Tibial nerve (tissue), 4 donors: Measurements from ENCODE around the gene KPNA1. TPM values are rescaled to one million over a fixed set of nuclear protein-coding genes. Genes with fewer than 3 reads are reported as not detected.

Experiments
- DNase-seq, 2 donors: peaks; one replicate each; pipeline ENCODE4 v3.0.0-alpha.2; 2019; ENCODE audit warnings: low spot score in 2 of 2
- H3K27ac ChIP-seq, 4 donors: fragments of 200-600 bp; sonication (generic) in 3 of 4; one replicate each; pipeline ENCODE4 v1.5.1; 2017 to 2019; ENCODE audit warnings: mild to moderate bottlenecking in 1 of 4
- H3K27me3 ChIP-seq, 2 donors: fragments of 200-600 bp; sonication (generic) in 1 of 2; one replicate each; pipeline versions ENCODE4 v1.5.1 to v1.6.0; 2017 to 2019
- H3K36me3 ChIP-seq, 3 donors: fragments of 200-600 bp; sonication (generic); one replicate each; pipeline ENCODE4 v1.5.1; 2018 to 2019
- H3K4me1 ChIP-seq, 4 donors: fragments of 200-600 bp; sonication (generic) in 3 of 4; one replicate each; pipeline ENCODE4 v1.5.1; 2017 to 2019
- H3K4me3 ChIP-seq, 4 donors: fragments of 200-600 bp; sonication (generic) in 3 of 4; one replicate each; pipeline ENCODE4 v1.5.1; 2017 to 2019; ENCODE audit warnings: mild to moderate bottlenecking in 1 of 4, moderate library complexity in 1 of 4
- H3K9me3 ChIP-seq, 4 donors: fragments of 200-600 bp; sonication (generic) in 3 of 4; one replicate each; pipeline ENCODE4 v1.5.1; 2017 to 2019
- CTCF ChIP-seq, 5 experiments: fragments of 200-600 bp in 3 of 5; fragments of 450-650 bp in 2 of 5; sonication (generic) in 3 of 5; IDR thresholded peaks; one replicate each; pipeline ENCODE4 v1.5.1; 2016 to 2019; ENCODE audit warnings: antibody characterized with exemption in 5 of 5, mild to moderate bottlenecking in 3 of 5, moderate library complexity in 2 of 5
- EP300 ChIP-seq, 2 donors: sonication (generic); formaldehyde crosslinking; IDR thresholded peaks; one replicate each; pipeline ENCODE4 v1.6.1; 2017; ENCODE audit warnings: antibody characterized with exemption in 2 of 2, mild to moderate bottlenecking in 1 of 2
- POLR2A ChIP-seq, 2 donors: fragments of 450-650 bp; IDR thresholded peaks; one replicate each; pipeline ENCODE4 v1.6.1; 2017; ENCODE audit warnings: antibody characterized with exemption in 2 of 2, mild to moderate bottlenecking in 2 of 2, moderate library complexity in 2 of 2
- WGBS, 2 donors: methylation state at CpG; one replicate each; pipeline ENCODE4 v1.1.5; 2018; 5-methylcytosine and 5-hydroxymethylcytosine counted together
- total RNA-seq, 4 donors: library from RNA; depleted of rRNA; stranded (reverse); fragments of >200 nt; gene quantifications; one replicate each; pipeline ENCODE4 v1.1.0, GENCODE V29; 2016

KPNA1 gene
- total RNA-seq, 4 donors from 2014 or later = 36.8 to 46.5 (median 41.8) TPM

- Histone ChIP-seq H3K36me3 (peaks cover 0 to 60% (median 0%) of the 10 kb centered on the region in 3 donors), H3K4me1 (no peaks in the 10 kb centered on the region), H3K4me3 (no peak overlapping the region), H3K27ac (no peak overlapping the region), H3K9me3 (no peaks in the 10 kb centered on the region), H3K27me3 (no peaks in the 10 kb centered on the region)
- WGBS, 2 donors = 57 to 62% methylated on average over 6 of the region's 6 CpGs
- TF ChIP-seq CTCF (IDR thresholded peaks at IDR 0.05) (no peak), POLR2A (IDR thresholded peaks at IDR 0.05) (no peak), EP300 (IDR thresholded peaks at IDR 0.05) (no peak)
- DNase-seq = no peak
Measured at GRCh38 chr3:122403489-122403888, 111.2 kb downstream of the KPNA1 start.

- no peak overlapping the region for H3K27ac ChIP-seq
- no peaks in the 10 kb centered on the region for H3K27me3 ChIP-seq
- TF ChIP-seq POLR2A (IDR thresholded peaks at IDR 0.05) (no peak), CTCF (IDR thresholded peaks at IDR 0.05) (no peak), EP300 (IDR thresholded peaks at IDR 0.05) (no peak)
- no peak for DNase-seq
- H3K9me3 ChIP-seq = no peaks in the 10 kb centered on the region
- H3K4me3 ChIP-seq = no peak overlapping the region
- H3K4me1 ChIP-seq = no peaks in the 10 kb centered on the region
- peaks cover 0 to 14% (median 0%) of the 10 kb centered on the region in 3 donors for H3K36me3 ChIP-seq
- WGBS, 2 donors = 96 to 97% methylated on average over 2 of the region's 2 CpGs
Measured at GRCh38 chr3:122398920-122399319, 115.8 kb downstream of the KPNA1 start.

GRCh38 chr3:122397201-122397600 is 117.5 kb downstream of the KPNA1 start:
- no peak overlapping the region for H3K4me3 ChIP-seq
- TF ChIP-seq EP300 (IDR thresholded peaks at IDR 0.05) = no peak
- TF ChIP-seq POLR2A (IDR thresholded peaks at IDR 0.05) = no peak
- TF ChIP-seq CTCF (IDR thresholded peaks at IDR 0.05) = no peak
- 89 to 96% methylated on average over 1 of the region's 1 CpG for WGBS, 2 donors
- peaks cover 0 to 4% (median 0%) of the 10 kb centered on the region in 4 donors for H3K4me1 ChIP-seq
- no peak overlapping the region for H3K27ac ChIP-seq
- DNase-seq = no peak
- H3K27me3 ChIP-seq = no peaks in the 10 kb centered on the region
- no peaks in the 10 kb centered on the region for H3K9me3 ChIP-seq
- no peaks in the 10 kb centered on the region for H3K36me3 ChIP-seq

- H3K27me3 ChIP-seq = no peaks in the 10 kb centered on the region
- H3K36me3 ChIP-seq = no peaks in the 10 kb centered on the region
- no peak overlapping the region for H3K27ac ChIP-seq
- H3K9me3 ChIP-seq = no peaks in the 10 kb centered on the region
- DNase-seq = no peak
- TF ChIP-seq POLR2A (IDR thresholded peaks at IDR 0.05) = no peak
- no peak for TF ChIP-seq EP300 (IDR thresholded peaks at IDR 0.05)
- TF ChIP-seq CTCF (IDR thresholded peaks at IDR 0.05) = no peak
- no peak overlapping the region for H3K4me3 ChIP-seq
- H3K4me1 ChIP-seq = peaks cover 0 to 4% (median 0%) of the 10 kb centered on the region in 4 donors
Measured at GRCh38 chr3:122396511-122396910, 118.2 kb downstream of the KPNA1 start.

- no peak for TF ChIP-seq CTCF (IDR thresholded peaks at IDR 0.05)
- TF ChIP-seq EP300 (IDR thresholded peaks at IDR 0.05) = no peak
- TF ChIP-seq POLR2A (IDR thresholded peaks at IDR 0.05) = no peak
- H3K27me3 ChIP-seq = no peaks in the 10 kb centered on the region
- no peaks in the 10 kb centered on the region for H3K9me3 ChIP-seq
- no peak overlapping the region for H3K4me3 ChIP-seq
- 60 to 61% methylated on average over 3 of the region's 3 CpGs for WGBS, 2 donors
- H3K4me1 ChIP-seq = peaks cover 0 to 4% (median 0%) of the 10 kb centered on the region in 4 donors
- H3K36me3 ChIP-seq = no peaks in the 10 kb centered on the region
- H3K27ac ChIP-seq = no peak overlapping the region
- DNase-seq = no peak
Measured at GRCh38 chr3:122395582-122395981, 119.2 kb downstream of the KPNA1 start.
